Measurements from ENCODE around the gene ADGRB2.

Gene ADGRB2

GRCh38 chr1:31764312-31765040, at the start of gene ADGRB2:
TSS of gene ADGRB2 (minus strand) at chr1:31764340. CDS start at chr1:31757221, 7,119 bp downstream.
- in situ Hi-C loops (cut with MboI; ENCODE audit: low sequenced_read_pairs) = no loop called here

GRCh38 chr1:31812158-31812829, 48.2 kb upstream of the ADGRB2 start:
- in situ Hi-C loops (cut with MboI; ENCODE audit: low sequenced_read_pairs) = no loop called here

GRCh38 chr1:31811605-31812004, 47.5 kb upstream of the ADGRB2 start:
- in situ Hi-C loops (cut with MboI; ENCODE audit: low sequenced_read_pairs) = no loop called here

GRCh38 chr1:31809698-31810097, 45.6 kb upstream of the ADGRB2 start:
- in situ Hi-C loops (cut with MboI; ENCODE audit: low sequenced_read_pairs) = no loop called here

GRCh38 chr1:31807273-31808048, 43.3 kb upstream of the ADGRB2 start:
- in situ Hi-C loops (cut with MboI; ENCODE audit: low sequenced_read_pairs) = no loop called here

GRCh38 chr1:31805318-31805717, 41.2 kb upstream of the ADGRB2 start:
- in situ Hi-C loops (cut with MboI; ENCODE audit: low sequenced_read_pairs) = no loop called here

- in situ Hi-C loops (cut with MboI; ENCODE audit: low sequenced_read_pairs) = no loop called here
Observed at GRCh38 chr1:31804098-31804497, 40.0 kb upstream of the ADGRB2 start.

GRCh38 chr1:31803610-31804009, 39.5 kb upstream of the ADGRB2 start:
- in situ Hi-C loops (cut with MboI; ENCODE audit: low sequenced_read_pairs) = no loop called here

- in situ Hi-C loops (cut with MboI; ENCODE audit: low sequenced_read_pairs) = no loop called here
Observed at GRCh38 chr1:31802190-31803150, 38.3 kb upstream of the ADGRB2 start.

GRCh38 chr1:31801458-31801857, 37.3 kb upstream of the ADGRB2 start:
- in situ Hi-C loops (cut with MboI; ENCODE audit: low sequenced_read_pairs) = no loop called here

GRCh38 chr1:31800674-31800967, 36.5 kb upstream of the ADGRB2 start:
- in situ Hi-C loops (cut with MboI; ENCODE audit: low sequenced_read_pairs) = no loop called here

- in situ Hi-C loops (cut with MboI; ENCODE audit: low sequenced_read_pairs) = no loop called here
Observed at GRCh38 chr1:31799895-31800673, 35.9 kb upstream of the ADGRB2 start.

GRCh38 chr1:31799196-31799894, 35.2 kb upstream of the ADGRB2 start:
- in situ Hi-C loops (cut with MboI; ENCODE audit: low sequenced_read_pairs) = no loop called here

GRCh38 chr1:31798433-31799195, 34.5 kb upstream of the ADGRB2 start:
- in situ Hi-C loops (cut with MboI; ENCODE audit: low sequenced_read_pairs) = no loop called here

- in situ Hi-C loops (cut with MboI; ENCODE audit: low sequenced_read_pairs) = no loop called here
Observed at GRCh38 chr1:31798086-31798432, 33.9 kb upstream of the ADGRB2 start.

- in situ Hi-C loops (cut with MboI; ENCODE audit: low sequenced_read_pairs) = no loop called here
Observed at GRCh38 chr1:31797216-31797615, 33.1 kb upstream of the ADGRB2 start.

- in situ Hi-C loops (cut with MboI; ENCODE audit: low sequenced_read_pairs) = no loop called here
Observed at GRCh38 chr1:31796707-31797106, 32.6 kb upstream of the ADGRB2 start.

GRCh38 chr1:31795801-31796621, 31.9 kb upstream of the ADGRB2 start:
- in situ Hi-C loops (cut with MboI; ENCODE audit: low sequenced_read_pairs) = no loop called here
